H1 (cell line): ENCODE data around the gene PKMYT1. TPM values are rescaled to one million over a fixed set of nuclear protein-coding genes. Genes with fewer than 3 reads are reported as not detected.

Experiments
- CTCF ChIA-PET: fragments of 300-600 bp; sonication (Branson Sonifier 250); formaldehyde crosslinking; loops from one replicate; lab custom pipeline; 2021; ENCODE audit not compliant: partially characterized antibody; lab: Charles Lee
- POLR2A ChIA-PET: fragments of 300-600 bp; sonication (Branson Sonifier 250); formaldehyde crosslinking; loops from one replicate; lab custom pipeline; 2021; ENCODE audit warnings: inconsistent platforms; ENCODE audit not compliant: partially characterized antibody; lab: Charles Lee
- DNase-seq, 2 experiments: peaks; one replicate each; pipeline versions ENCODE4 v3.0.0 to v3.0.0-alpha.2; 2010 to 2022; ENCODE audit warnings: low spot score in 2 of 2, low read depth in 1 of 2, mixed read lengths in 1 of 2
- FAIRE-seq: peaks from 2 replicates; lab custom pipeline; 2011; peaks lifted over from hg19 to GRCh38; lab: Jason Lieb, UNC
- H2AFZ ChIP-seq: 2 replicates; pipeline ENCODE4 v1.8.1; 2012; ENCODE audit warnings: low read length, inconsistent platforms
- H2AK5ac ChIP-seq: 2 replicates; pipeline ENCODE4 v1.6.1; 2013; ENCODE audit warnings: low read depth, low read length
- H2BK120ac ChIP-seq: replicated peaks from 2 replicates; pipeline ENCODE3; 2013; ENCODE audit warnings: low read depth, low read length, inconsistent platforms
- H2BK12ac ChIP-seq: 2 replicates; pipeline ENCODE4 v1.6.1; 2013; ENCODE audit warnings: low read depth, low read length
- H2BK15ac ChIP-seq: 2 replicates; pipeline ENCODE4 v1.6.1; 2013; ENCODE audit warnings: low read length
- H2BK20ac ChIP-seq: 2 replicates; pipeline ENCODE4 v1.6.1; 2013; ENCODE audit warnings: low read length
- H2BK5ac ChIP-seq: 2 replicates; pipeline ENCODE4 v1.6.1; 2013; ENCODE audit warnings: low read depth, low read length
- H3K14ac ChIP-seq: 2 replicates; pipeline ENCODE4 v1.6.1; 2013; ENCODE audit warnings: inconsistent platforms; ENCODE audit not compliant: insufficient read length
- H3K18ac ChIP-seq: 2 replicates; pipeline ENCODE4 v1.6.1; 2013; ENCODE audit warnings: low read length; ENCODE audit errors: extremely low read depth
- H3K23ac ChIP-seq: 2 replicates; pipeline ENCODE4 v1.6.1; 2013; ENCODE audit warnings: inconsistent platforms; ENCODE audit not compliant: insufficient read length
- H3K23me2 ChIP-seq: 2 replicates; pipeline ENCODE4 v1.6.1; 2013; ENCODE audit warnings: low read depth, low read length
- H3K27ac ChIP-seq: 2 replicates; pipeline ENCODE4 v1.6.1; 2011; ENCODE audit warnings: low read depth, low read length, inconsistent platforms
- H3K27me3 ChIP-seq, 4 experiments: replicated peaks in 1 of 4; 1 replicate in 1 of 4; 2 replicates in 3 of 4; pipeline versions ENCODE4 v1.6.1 to v1.8.1; 2011 to 2013; ENCODE audit warnings: low read length in 3 of 4, mild to moderate bottlenecking in 3 of 4, inconsistent platforms in 2 of 4, mixed read lengths in 2 of 4, moderate library complexity in 1 of 4; ENCODE audit not compliant: control insufficient read depth in 3 of 4, insufficient read depth in 3 of 4; ENCODE audit errors: extremely low read depth in 1 of 4
- H3K36me3 ChIP-seq, 4 experiments: 2 replicates each; pipeline versions ENCODE4 v1.6.1 to v1.8.1; 2011 to 2013; ENCODE audit warnings: mild to moderate bottlenecking in 4 of 4, low read length in 3 of 4, moderate library complexity in 2 of 4, control low read depth in 1 of 4, inconsistent platforms in 1 of 4; ENCODE audit not compliant: insufficient read depth in 4 of 4, control insufficient read depth in 2 of 4
- H3K4ac ChIP-seq: replicated peaks from 2 replicates; pipeline ENCODE3; 2013; ENCODE audit warnings: low read length, low read depth, mixed read lengths, inconsistent platforms; ENCODE audit not compliant: insufficient read length
- H3K4me1 ChIP-seq, 4 experiments: replicated peaks in 1 of 4; 1 replicate in 1 of 4; 2 replicates in 3 of 4; pipeline versions ENCODE4 v1.6.1 to v1.8.1; 2011 to 2013; ENCODE audit warnings: low read length in 3 of 4, inconsistent platforms in 2 of 4, mixed read lengths in 1 of 4; ENCODE audit not compliant: insufficient read depth in 4 of 4, control insufficient read depth in 3 of 4
- H3K4me2 ChIP-seq, 2 experiments: 2 replicates each; pipeline versions ENCODE4 v1.6.1 to v1.8.1; 2011 to 2013; ENCODE audit warnings: low read depth in 2 of 2, low read length in 2 of 2, control low read depth in 1 of 2, inconsistent platforms in 1 of 2, mild to moderate bottlenecking in 1 of 2; ENCODE audit not compliant: insufficient read depth in 1 of 2
- H3K4me3 ChIP-seq, 4 experiments: fragments of 200-600, 300-600 bp in 1 of 4; sonication (generic), shearing (Covaris generic), sonication (Bioruptor Twin) in 1 of 4; 2 replicates each; pipeline versions ENCODE4 v1.5.1 to v1.8.1; 2011 to 2016; ENCODE audit warnings: low read length in 4 of 4, low read depth in 3 of 4, control low read depth in 2 of 4, inconsistent platforms in 2 of 4, mild to moderate bottlenecking in 2 of 4, mixed read lengths in 1 of 4, moderate library complexity in 1 of 4; ENCODE audit not compliant: insufficient read depth in 2 of 4; ENCODE audit errors: extremely low read depth in 1 of 4
- H3K56ac ChIP-seq: replicated peaks from 2 replicates; pipeline ENCODE3; 2013; ENCODE audit warnings: low read depth, mild to moderate bottlenecking, mixed read lengths, low read length, inconsistent platforms; ENCODE audit not compliant: insufficient read length
- H3K79me1 ChIP-seq: 2 replicates; pipeline ENCODE4 v1.6.1; 2013; ENCODE audit warnings: low read depth, low read length, control low read depth
- H3K79me2 ChIP-seq, 2 experiments: 2 replicates each; pipeline versions ENCODE4 v1.6.1 to v1.8.1; 2012 to 2013; ENCODE audit warnings: low read length in 2 of 2, mild to moderate bottlenecking in 2 of 2, inconsistent platforms in 1 of 2; ENCODE audit not compliant: insufficient read depth in 2 of 2, control insufficient read depth in 1 of 2
- H3K9ac ChIP-seq, 4 experiments: replicated peaks in 1 of 4; 1 replicate in 1 of 4; 2 replicates in 3 of 4; pipeline versions ENCODE4 v1.6.1 to v1.8.1; 2011 to 2013; ENCODE audit warnings: low read depth in 3 of 4, low read length in 3 of 4, control low read depth in 2 of 4, mild to moderate bottlenecking in 2 of 4, moderate library complexity in 2 of 4, inconsistent platforms in 1 of 4; ENCODE audit errors: extremely low read depth in 1 of 4
- H3K9me3 ChIP-seq, 2 experiments: 2 replicates each; pipeline versions ENCODE4 v1.6.1 to v1.8.1; 2012 to 2013; ENCODE audit warnings: mild to moderate bottlenecking in 2 of 2, moderate library complexity in 2 of 2, control low read depth in 1 of 2, inconsistent platforms in 1 of 2, low read depth in 1 of 2, low read length in 1 of 2, mixed read lengths in 1 of 2; ENCODE audit not compliant: insufficient read depth in 2 of 2
- H4K20me1 ChIP-seq, 2 experiments: replicated peaks in 1 of 2; 2 replicates each; pipeline versions ENCODE3 to v1.8.1; 2011 to 2013; ENCODE audit warnings: inconsistent platforms in 2 of 2, low read length in 2 of 2, mild to moderate bottlenecking in 1 of 2; ENCODE audit not compliant: insufficient read depth in 2 of 2, control insufficient read depth in 1 of 2
- H4K5ac ChIP-seq: 2 replicates; pipeline ENCODE4 v1.6.1; 2013; ENCODE audit warnings: low read length, low read depth, mixed read lengths, inconsistent platforms; ENCODE audit not compliant: insufficient read length
- H4K8ac ChIP-seq: 2 replicates; pipeline ENCODE4 v1.8.0; 2013; ENCODE audit warnings: mild to moderate bottlenecking, moderate library complexity, low read length, inconsistent platforms; ENCODE audit not compliant: insufficient read depth; ENCODE audit errors: extremely low read depth
- H4K91ac ChIP-seq: replicated peaks from 2 replicates; pipeline ENCODE3; 2013; ENCODE audit warnings: low read length, mixed read lengths, inconsistent platforms; ENCODE audit not compliant: insufficient read length
- CBX5 ChIP-seq: fragments of 300-800, 300-1000 bp; sonication (generic); IDR thresholded peaks from 2 replicates; pipeline ENCODE4 v1.7.1; 2016; ENCODE audit warnings: antibody characterized with exemption, low read length, low read depth
- CHD2 ChIP-seq: IDR thresholded peaks from 2 replicates; pipeline ENCODE4 v1.6.1; 2012; ENCODE audit warnings: low read length, improper control_type of control experiment
- CREB1 ChIP-seq: IDR thresholded peaks from 2 replicates; pipeline ENCODE4 v1.6.1; 2012; ENCODE audit warnings: inconsistent platforms
- POLR2A ChIP-seq, 2 experiments: IDR thresholded peaks; 1 replicate in 1 of 2; 2 replicates in 1 of 2; pipeline ENCODE4 v1.6.1; 2011; ENCODE audit warnings: low read depth in 2 of 2, low read length in 2 of 2, mild to moderate bottlenecking in 2 of 2; ENCODE audit errors: control extremely low read depth in 1 of 2
- POLR2AphosphoS5 ChIP-seq: IDR thresholded peaks from 2 replicates; pipeline ENCODE4 v1.6.1; 2011; ENCODE audit warnings: low read depth, low read length
- RXRA ChIP-seq: IDR thresholded peaks from 2 replicates; pipeline ENCODE4 v1.6.1; 2011; ENCODE audit warnings: low read depth, mild to moderate bottlenecking, low read length, moderate library complexity; ENCODE audit not compliant: insufficient read depth
- SP1 ChIP-seq: IDR thresholded peaks from 2 replicates; pipeline ENCODE4 v1.6.1; 2011; ENCODE audit warnings: low read depth, low read length
- WGBS, 2 experiments: shearing (Covaris generic) in 1 of 2; methylation state at CpG; one replicate each; pipeline versions ENCODE4 v1.1.6 to v1.1.7; 2013 to 2015; ENCODE audit warnings: low lambda C conversion rate in 2 of 2, mixed read lengths in 2 of 2, inconsistent platforms in 1 of 2, low coverage in 1 of 2, missing lambda C conversion rate in 1 of 2; ENCODE audit not compliant: insufficient replicate concordance in 2 of 2, insufficient coverage in 1 of 2, insufficient read length in 1 of 2; ENCODE audit errors: extremely low coverage in 1 of 2, missing lambda C conversion rate in 1 of 2; 5-methylcytosine and 5-hydroxymethylcytosine counted together
- polyA plus RNA-seq, 7 experiments: library from polyadenylated mRNA; depleted of rRNA in 3 of 7; stranded (reverse) in 5 of 7; unstranded in 2 of 7; fragments of >200 nt in 5 of 7; fragments of 200-250 nt in 2 of 7; gene quantifications; 1 replicate in 5 of 7; 2 replicates in 1 of 7; 4 replicates in 1 of 7; pipeline versions ENCODE4 v1.2.1 to v1.2.3, GENCODE V29; 2011 to 2013; ENCODE audit warnings: missing spikeins in 2 of 7, mixed read lengths in 2 of 7
- total RNA-seq: library from RNA; stranded (reverse); fragmentation: NEBNext Ultra II Directional; extraction: Animal tissue kit (Norgen Biotek cat#: 25700); gene quantifications from 2 replicates; pipeline ENCODE4 v1.2.1, GENCODE V29; 2021

Gene PKMYT1
- total and polyA plus RNA-seq, 2 of the 8 experiments (the other 6 are each of a cell fraction or from before 2014, with no cell fraction given), result 74.7 to 85.2 TPM

GRCh38 chr16:3015865-3016521, 35.7 kb upstream of the PKMYT1 start:
- no peaks in the 10 kb centered on the region; a peak in 1 of 7 replicates for H3K27me3 ChIP-seq
- H3K9me3 ChIP-seq, result no peaks in the 10 kb centered on the region
- peaks cover 23% of the 10 kb centered on the region for H3K23me2 ChIP-seq
- no peak overlapping the region for H4K5ac ChIP-seq
- H2AK5ac ChIP-seq, result no peak overlapping the region
- H3K4me2 ChIP-seq, result peak overlapping the region; percentile 60 to 66
- H3K56ac ChIP-seq, result no peak overlapping the region
- no peak overlapping the region for H2BK120ac ChIP-seq
- peaks cover 16 to 32% of the 10 kb centered on the region in 2 experiments for H4K20me1 ChIP-seq
- peak overlapping the region; percentile 35; the same call in 1 of the 2 replicates for H2BK5ac ChIP-seq
- H3K4ac ChIP-seq, result no peak overlapping the region
- ChIA-PET CTCF (interaction anchor here (0.5 to 11.3 kb wide), 3 partner anchors 12 to 45 kb away, joined by 3 to 213 read pairs (median 3); no protein-coding TSS in a partner anchor), POLR2A (interaction anchor here (0.6 to 35.7 kb wide), 9 partner anchors 1 to 120 kb away, joined by 3 to 1808 read pairs (median 12); partner anchors contain the start of genes BICDL2, CLDN6, CLDN9 and HCFC1R1)
- H3K79me1 ChIP-seq, result peaks cover 11% of the 10 kb centered on the region; the same call in 1 of the 2 replicates
- peak overlapping the region in 1 of 4 experiments; percentile 10; a peak in 2 of 7 replicates for H3K9ac ChIP-seq
- no peak overlapping the region for H3K18ac ChIP-seq
- H3K4me3 ChIP-seq, result peak overlapping the region; percentile 4 to 39 (median 20); a peak in 5 of 8 replicates
- no peak overlapping the region for H2AFZ ChIP-seq
- H3K36me3 ChIP-seq, result peaks cover 6 to 20% (median 12%) of the 10 kb centered on the region in 4 experiments; a peak in 7 of 8 replicates
- no peak overlapping the region for H2BK15ac ChIP-seq
- no peak overlapping the region for H4K91ac ChIP-seq
- H4K8ac ChIP-seq, result 0 out of 2 replicates have a peak overlapping the region, but pooled peaks have one; percentile 78
- no peak overlapping the region for H3K27ac ChIP-seq
- H2BK12ac ChIP-seq, result peak overlapping the region; percentile 85; the same call in 1 of the 2 replicates
- no peak for TF ChIP-seq CHD2
- no peak for TF ChIP-seq SP1
- no peak for TF ChIP-seq RXRA
- TF ChIP-seq CBX5, result no peak
- TF ChIP-seq CREB1, result no peak
- peak; percentile 85 for TF ChIP-seq POLR2AphosphoS5
- TF ChIP-seq POLR2A (IDR thresholded peaks at IDR 0.05; ENCODE audit: control extremely low read depth in 1 of 2, low read depth in 2 of 2, low read length in 2 of 2), result peak; percentile 38 to 41; a peak in 2 of 3 replicates
- peaks cover 8 to 42% (median 36%) of the 10 kb centered on the region in 4 experiments for H3K4me1 ChIP-seq
- H2BK20ac ChIP-seq, result no peak overlapping the region
- no peak overlapping the region for H3K14ac ChIP-seq
- WGBS, 2 experiments, result 87% methylated on average over 13 of the region's 13 CpGs; no CpG with 5 or more reads in 1 of the 2 experiments
- DNase-seq, result no peak
- peaks cover 11 to 32% of the 10 kb centered on the region in 2 experiments for H3K79me2 ChIP-seq
- no peak for FAIRE-seq
- H3K23ac ChIP-seq, result no peak overlapping the region
